Measurements from ENCODE around the gene EEPD1.
"Not testable (repeated sequence)": the region's sequence is repeated elsewhere in the genome, so short reads cannot be mapped to it uniquely, and the experiment has no call there.

The EEPD1 gene

DNA sequence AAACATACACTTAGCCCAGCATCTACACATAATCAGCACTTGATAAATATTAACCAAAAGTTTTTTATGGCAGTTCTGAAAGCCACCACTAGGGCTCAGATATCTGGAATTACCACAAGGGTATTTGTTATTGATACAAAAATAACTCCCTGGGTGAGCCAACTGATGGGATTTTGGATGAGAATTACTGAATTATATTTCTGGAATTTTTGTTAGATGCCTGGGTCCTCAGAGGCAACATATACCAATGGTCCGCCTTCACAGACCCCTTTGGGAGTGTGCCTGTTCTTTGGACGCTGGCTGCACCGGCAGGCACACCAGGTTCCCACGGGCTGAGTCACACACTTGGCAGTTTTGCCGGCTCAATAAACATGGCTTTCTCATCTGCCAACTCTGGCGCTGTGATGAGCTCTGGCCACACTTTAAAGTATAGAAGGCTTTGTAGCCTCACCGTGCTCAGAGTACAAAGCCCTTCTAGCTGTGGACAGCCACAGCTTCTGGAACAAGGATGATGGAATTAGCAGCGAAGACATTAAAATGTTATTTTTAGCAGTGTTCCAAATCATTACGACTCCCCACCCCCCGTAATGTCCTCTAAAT lies 24.5 kb upstream of the EEPD1 start:
- no peak for DNase-seq (ENCODE audit: extremely low read depth in 1 of 2, low read depth in 1 of 2)

- no peak for DNase-seq (ENCODE audit: extremely low read depth in 1 of 2, low read depth in 1 of 2)
Observed at GRCh38 chr7:36129048-36129534, 24.0 kb upstream of the EEPD1 start.

DNA sequence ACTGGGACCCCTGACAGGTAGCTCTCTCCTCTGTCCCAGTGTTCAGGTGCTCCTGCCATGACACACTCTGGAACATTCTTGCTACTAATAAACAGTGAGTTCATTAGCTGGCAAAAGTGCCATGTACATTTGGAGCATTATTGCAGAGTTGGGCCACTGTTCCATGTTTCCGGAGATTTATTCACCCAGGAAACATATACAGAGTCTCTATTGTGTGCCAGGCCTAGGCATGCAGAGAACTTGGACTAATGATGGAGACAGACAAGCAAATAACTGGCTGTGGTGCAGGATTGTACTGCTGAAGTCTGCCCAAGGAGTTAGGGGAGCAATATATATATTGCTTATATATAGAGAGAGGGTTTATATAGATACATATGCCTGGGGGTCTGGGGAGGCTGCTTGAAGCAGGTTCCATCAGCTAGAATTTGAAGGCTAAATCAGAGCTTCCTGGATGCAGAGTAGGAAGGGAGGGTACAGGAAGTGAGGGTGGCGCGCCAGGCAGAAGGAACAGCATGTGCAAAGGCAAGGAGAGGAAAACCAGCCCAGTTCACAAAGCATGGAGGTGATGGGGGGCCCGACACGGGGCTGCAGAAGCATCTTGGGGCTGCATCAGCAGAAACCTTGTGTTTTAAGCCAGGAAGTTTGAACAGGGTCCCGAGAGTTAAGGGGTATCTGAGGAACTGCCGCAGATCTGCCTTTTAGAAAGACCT lies 22.7 kb upstream of the EEPD1 start:
- no peak for DNase-seq (ENCODE audit: extremely low read depth in 1 of 2, low read depth in 1 of 2)

- no peak for DNase-seq (ENCODE audit: extremely low read depth in 1 of 2, low read depth in 1 of 2)
Observed at GRCh38 chr7:36131026-36131425, 22.0 kb upstream of the EEPD1 start.

GRCh38 chr7:36131499-36131898 lies 21.6 kb upstream of the EEPD1 start:
- no peak for DNase-seq (ENCODE audit: extremely low read depth in 1 of 2, low read depth in 1 of 2)

DNA sequence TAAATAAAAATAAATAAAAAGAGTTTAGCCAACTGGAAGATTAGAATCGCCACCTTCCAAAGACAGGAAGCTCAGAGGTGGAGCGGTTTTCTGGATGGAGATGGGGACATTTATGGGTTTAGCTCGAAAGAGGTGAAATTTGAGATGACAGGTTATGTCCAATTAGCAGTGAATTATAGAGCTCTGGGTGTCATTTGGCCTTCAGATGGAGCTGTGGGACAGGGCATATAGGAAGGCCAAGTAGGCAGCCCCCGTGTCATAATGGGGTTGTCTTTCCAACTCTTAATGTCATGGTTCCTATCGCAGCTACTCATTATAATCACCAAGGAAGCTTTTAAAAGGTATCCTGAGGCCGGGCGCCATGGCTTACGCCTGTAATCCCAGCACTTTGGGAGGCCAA lies 21.0 kb upstream of the EEPD1 start:
- DNase-seq (ENCODE audit: extremely low read depth in 1 of 2, low read depth in 1 of 2) = no peak

GRCh38 chr7:36135700-36136099 lies 17.4 kb upstream of the EEPD1 start:
- DNase-seq (ENCODE audit: extremely low read depth in 1 of 2, low read depth in 1 of 2) = no peak

GRCh38 chr7:36137258-36137657 lies 15.8 kb upstream of the EEPD1 start:
- DNase-seq (ENCODE audit: extremely low read depth in 1 of 2, low read depth in 1 of 2) = no peak

- no peak for DNase-seq (ENCODE audit: extremely low read depth in 1 of 2, low read depth in 1 of 2)
Observed at GRCh38 chr7:36137754-36138153, 15.3 kb upstream of the EEPD1 start.

GRCh38 chr7:36138209-36138608 lies 14.8 kb upstream of the EEPD1 start:
- no peak for DNase-seq (ENCODE audit: extremely low read depth in 1 of 2, low read depth in 1 of 2)

GRCh38 chr7:36141351-36141750 lies 11.7 kb upstream of the EEPD1 start:
- no peak for DNase-seq (ENCODE audit: extremely low read depth in 1 of 2, low read depth in 1 of 2)

- no peak for DNase-seq (ENCODE audit: extremely low read depth in 1 of 2, low read depth in 1 of 2)
Observed at GRCh38 chr7:36141850-36142249, 11.2 kb upstream of the EEPD1 start.

- no peak for DNase-seq (ENCODE audit: extremely low read depth in 1 of 2, low read depth in 1 of 2)
Observed at GRCh38 chr7:36144189-36144588, 8.9 kb upstream of the EEPD1 start.

DNA sequence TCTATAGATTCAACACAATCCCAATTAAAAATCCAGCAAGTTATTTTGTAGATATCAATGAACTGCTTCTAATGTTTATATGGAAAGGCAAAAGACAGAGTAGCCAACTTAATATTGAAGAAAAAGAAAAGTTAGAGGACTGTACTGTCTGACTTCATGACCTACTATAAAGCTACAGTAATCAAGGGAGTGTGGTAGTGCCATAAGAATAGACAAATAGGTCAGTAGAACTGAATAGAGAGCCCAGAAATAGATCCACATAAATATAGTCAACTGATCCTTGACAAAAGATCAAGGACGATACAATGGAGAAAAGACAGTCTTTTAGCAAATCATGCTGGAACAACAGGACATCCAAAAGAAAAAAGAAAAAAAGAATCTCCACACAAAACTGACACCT lies 7.4 kb upstream of the EEPD1 start:
- no peak for DNase-seq (ENCODE audit: extremely low read depth in 1 of 2, low read depth in 1 of 2)

DNA sequence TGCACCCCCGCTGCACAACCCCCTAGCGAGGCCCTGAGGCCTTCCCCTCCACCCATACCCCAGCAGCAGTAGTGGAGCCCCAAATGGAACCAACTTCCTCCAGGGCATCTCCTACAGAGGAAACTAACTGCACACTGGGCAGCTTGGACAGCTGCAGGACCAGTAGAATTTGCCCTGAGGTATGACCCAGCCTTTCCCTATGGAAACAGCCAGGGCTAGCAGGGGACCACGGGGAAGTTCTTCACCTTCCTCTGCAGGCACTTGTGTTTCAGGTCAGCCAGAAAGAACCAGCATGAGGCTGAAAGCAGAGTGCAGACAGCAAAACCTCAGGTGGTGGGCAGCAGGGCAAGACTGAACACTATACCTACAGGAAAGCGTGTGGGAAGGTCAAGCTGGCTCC lies 5.7 kb upstream of the EEPD1 start:
- no peak for DNase-seq (ENCODE audit: extremely low read depth in 1 of 2, low read depth in 1 of 2)

DNA sequence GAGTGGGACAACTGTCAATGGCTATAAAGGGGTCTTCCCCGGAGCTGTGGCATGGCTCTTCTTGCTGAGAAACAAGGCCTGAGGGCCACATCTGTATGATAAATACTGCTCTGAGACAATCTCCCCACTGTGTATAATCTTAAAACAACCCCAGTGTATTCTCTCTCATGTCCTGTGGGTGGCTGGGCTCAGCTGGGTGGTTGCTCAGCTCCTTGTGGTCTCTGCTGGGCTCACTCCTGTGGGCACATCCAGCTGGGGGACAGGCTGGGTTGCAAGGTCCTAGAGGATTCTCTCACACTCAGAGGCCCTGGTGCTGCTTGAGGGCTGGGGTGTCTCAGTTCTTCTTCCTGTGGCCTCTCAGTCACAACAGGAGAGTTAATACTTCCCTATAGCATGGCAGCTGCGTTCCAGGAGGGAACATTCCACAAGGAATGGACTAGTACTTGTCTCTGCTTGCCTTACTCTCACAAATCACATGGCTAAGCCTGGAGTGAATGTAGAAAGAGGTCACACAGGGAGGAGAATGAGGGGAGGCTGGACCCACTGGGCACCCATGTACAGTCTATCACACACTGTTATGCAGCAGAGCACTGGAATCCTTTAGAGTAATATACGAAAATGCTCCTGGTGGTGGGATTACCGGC lies 4.5 kb upstream of the EEPD1 start:
- no peak for DNase-seq (ENCODE audit: extremely low read depth in 1 of 2, low read depth in 1 of 2)

DNA sequence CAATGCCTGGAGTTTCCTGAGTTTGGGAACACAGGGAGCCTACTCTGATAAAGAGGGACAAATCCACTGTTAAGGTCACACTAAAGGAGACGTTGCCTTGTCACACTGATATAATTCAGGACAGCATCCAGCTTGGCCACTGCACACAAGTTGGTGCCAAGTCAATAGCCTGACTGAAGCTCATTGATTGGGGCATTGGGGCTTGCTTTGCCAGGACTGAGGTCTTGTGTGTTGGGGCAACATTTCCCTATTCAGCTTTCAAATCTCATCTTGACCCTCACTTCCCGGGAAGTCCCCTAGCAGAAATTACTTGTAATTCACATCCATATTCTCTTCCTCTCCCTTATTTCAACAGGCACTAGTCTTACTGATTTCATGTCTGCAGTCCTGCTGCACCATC lies 3.8 kb upstream of the EEPD1 start:
- not testable (repeated sequence) for DNase-seq (ENCODE audit: extremely low read depth in 1 of 2, low read depth in 1 of 2)

GRCh38 chr7:36149694-36150452 lies 3.2 kb upstream of the EEPD1 start:
- DNase-seq (ENCODE audit: extremely low read depth in 1 of 2, low read depth in 1 of 2) = no peak

DNA sequence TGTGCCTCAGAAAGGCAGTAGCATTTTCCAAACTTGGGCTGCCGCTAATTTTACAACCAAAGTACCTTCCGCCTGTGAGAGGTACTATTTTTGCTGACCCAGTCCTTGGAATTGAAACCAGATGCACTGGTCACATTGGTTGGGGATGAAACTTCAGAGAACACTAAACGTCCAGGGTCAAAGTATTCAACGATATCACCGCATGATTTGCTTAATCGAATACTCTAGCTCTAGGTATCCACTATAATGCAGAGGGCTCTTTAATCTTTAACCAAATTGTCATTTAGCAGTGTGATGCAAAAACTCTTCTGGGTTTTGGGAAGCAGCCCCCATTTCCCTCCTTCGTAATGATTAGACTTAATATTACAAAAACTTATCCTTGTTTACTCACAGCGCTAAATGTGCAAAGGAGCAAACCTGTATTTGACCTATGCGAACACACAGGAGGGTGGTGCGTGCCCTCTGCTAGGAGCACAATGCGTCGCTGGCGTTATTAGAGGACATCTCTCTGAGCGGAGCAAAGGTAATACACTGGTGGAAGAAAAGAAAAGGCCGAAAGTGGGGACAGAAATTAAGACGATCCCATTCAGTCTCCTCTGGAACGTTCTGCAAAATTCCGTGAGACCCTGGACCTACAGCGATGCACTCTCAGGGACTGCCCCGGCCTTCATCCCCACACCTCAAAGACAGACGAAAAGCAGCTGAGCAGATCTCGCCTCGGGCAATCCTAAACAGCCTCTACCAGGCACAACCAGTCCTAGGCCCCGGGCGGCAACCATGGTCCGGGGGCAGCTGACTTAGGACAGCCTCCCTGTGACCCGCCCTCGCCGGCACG lies 916 bp upstream of the EEPD1 start:
- no peak for DNase-seq (ENCODE audit: extremely low read depth in 1 of 2, low read depth in 1 of 2)

GRCh38 chr7:36153571-36154097 lies 580 bp downstream of the EEPD1 start:
- DNase-seq (ENCODE audit: extremely low read depth in 1 of 2, low read depth in 1 of 2) = no peak

Data from activated CD8-positive, alpha-beta memory T cell treated with anti-CD3 and anti-CD28 coated beads for 1 hour (primary cell).